NB4 (cell line): ENCODE measurements around the gene HTR7.

Source experiments
- DNase-seq: peaks from one replicate; pipeline ENCODE4 v3.0.0; 2010; ENCODE audit warnings: low read depth
- H3K4me3 ChIP-seq: one replicate; pipeline ENCODE4 v1.5.1; 2011; ENCODE audit warnings: mild to moderate bottlenecking, low read depth, low read length, moderate library complexity
- CTCF ChIP-seq: IDR thresholded peaks from one replicate; pipeline ENCODE4 v1.5.1; 2012; ENCODE audit warnings: low read depth, low read length
- MAX ChIP-seq: IDR thresholded peaks from 2 replicates; pipeline ENCODE4 v1.6.1; 2011; ENCODE audit warnings: low read depth, low read length
- MYC ChIP-seq: IDR thresholded peaks from 2 replicates; pipeline ENCODE4 v1.6.1; 2011; ENCODE audit warnings: low read depth, low read length
- POLR2A ChIP-seq: IDR thresholded peaks from 2 replicates; pipeline ENCODE4 v1.6.1; 2011; ENCODE audit warnings: mild to moderate bottlenecking; ENCODE audit not compliant: insufficient read length; ENCODE audit errors: extremely low read depth

HTR7 gene

DNA sequence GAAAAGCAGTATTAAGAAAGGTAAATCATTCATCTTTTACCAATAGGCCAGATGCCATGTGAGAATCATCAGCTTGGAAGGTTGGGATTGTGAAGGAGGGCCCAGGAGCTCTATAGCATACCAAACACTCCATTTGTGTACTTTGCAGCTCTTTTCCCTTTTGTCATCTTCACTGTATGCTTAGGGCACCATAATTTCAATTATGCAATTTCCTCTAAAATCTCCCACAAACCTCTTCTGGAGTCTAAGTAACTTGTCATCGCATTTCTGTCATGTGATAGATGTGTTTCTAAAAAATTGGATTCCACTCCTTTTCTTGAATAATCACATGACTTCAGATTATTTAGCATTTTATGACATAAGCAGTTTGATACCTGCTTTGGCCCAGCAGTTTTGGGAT, 31.8 kb upstream of the HTR7 start:
- DNase-seq, result no peak
- TF ChIP-seq MYC, result no peak
- no peak for TF ChIP-seq CTCF
- no peak for TF ChIP-seq POLR2A
- no peak for TF ChIP-seq MAX
- no peak overlapping the region for H3K4me3 ChIP-seq

- DNase-seq, result no peak
- no peak for TF ChIP-seq POLR2A
- TF ChIP-seq MAX, result no peak
- no peak for TF ChIP-seq CTCF
- TF ChIP-seq MYC, result no peak
- no peak overlapping the region for H3K4me3 ChIP-seq
These were observed 30.5 kb upstream of the HTR7 start for GRCh38 chr10:90888387-90888786.

GRCh38 chr10:90887555-90887954, 29.7 kb upstream of the HTR7 start:
- TF ChIP-seq MAX, result no peak
- TF ChIP-seq CTCF, result no peak
- TF ChIP-seq POLR2A, result no peak
- no peak for TF ChIP-seq MYC
- DNase-seq, result no peak
- no peak overlapping the region for H3K4me3 ChIP-seq

DNA sequence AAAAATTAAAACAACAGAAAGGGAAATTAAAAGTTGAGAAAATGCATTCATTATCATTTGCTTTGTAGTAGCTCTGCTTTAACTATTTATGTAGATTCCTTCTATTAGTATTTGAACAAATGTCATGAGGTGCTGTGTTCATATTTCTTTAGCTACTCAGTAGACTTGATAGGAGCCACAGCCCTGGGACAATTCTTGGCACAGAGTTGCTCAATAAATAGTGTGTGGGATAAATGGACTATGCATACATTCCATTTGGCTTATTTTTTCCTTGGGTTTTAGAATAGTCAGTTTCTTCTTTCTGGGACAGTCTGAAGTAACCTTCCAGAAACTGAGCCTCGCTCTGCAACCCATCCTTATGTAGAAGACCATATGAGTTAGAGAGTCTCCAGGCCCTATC, 27.3 kb upstream of the HTR7 start:
- DNase-seq, result no peak
- TF ChIP-seq MYC (no peak), MAX (no peak), CTCF (no peak), POLR2A (no peak)
- H3K4me3 ChIP-seq, result no peak overlapping the region

DNA sequence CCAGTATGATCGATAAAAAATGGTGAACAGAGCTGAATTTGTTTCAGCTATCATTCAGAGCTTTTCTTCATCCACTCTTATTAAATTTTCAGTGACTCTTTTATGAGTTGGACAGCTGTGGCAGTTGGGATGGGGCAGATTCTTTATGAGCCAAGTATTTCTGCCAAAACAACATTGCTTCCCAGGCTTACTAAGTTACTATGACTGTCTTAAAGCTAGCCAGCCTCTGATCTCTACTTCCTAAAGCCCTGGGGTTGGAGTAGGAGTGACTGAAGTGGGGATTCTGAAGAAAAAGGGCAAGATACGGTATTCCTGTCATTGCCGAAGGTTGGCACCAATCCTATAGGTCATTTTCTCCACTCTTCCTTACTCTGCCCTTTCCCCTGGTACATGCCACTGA, 26.6 kb upstream of the HTR7 start:
- no peak for DNase-seq
- TF ChIP-seq POLR2A (no peak), MYC (no peak), MAX (no peak), CTCF (no peak)
- H3K4me3 ChIP-seq, result no peak overlapping the region
